H1 (cell line): Measurements from ENCODE around the gene CORO2B. TPM values are rescaled to one million over a fixed set of nuclear protein-coding genes. Genes with fewer than 3 reads are reported as not detected.

Experiments used
- ATF2 ChIP-seq: IDR thresholded peaks from 2 replicates; pipeline ENCODE4 v1.6.1; 2012; ENCODE audit warnings: low read length, inconsistent platforms
- JUN ChIP-seq: IDR thresholded peaks from 2 replicates; pipeline ENCODE4 v1.6.1; 2011; ENCODE audit warnings: low read depth, mild to moderate bottlenecking, improper control_type of control experiment, low read length
- KDM5A ChIP-seq: fragments of 200-600 bp; IDR thresholded peaks from 2 replicates; pipeline ENCODE4 v1.7.1; 2012; ENCODE audit warnings: mild to moderate bottlenecking, low read length, inconsistent platforms, mixed read lengths
- TCF12 ChIP-seq: IDR thresholded peaks from 2 replicates; pipeline ENCODE4 v1.6.1; 2011; ENCODE audit warnings: low read depth, mild to moderate bottlenecking, low read length
- polyA plus RNA-seq, 7 experiments: library from polyadenylated mRNA; depleted of rRNA in 3 of 7; stranded (reverse) in 5 of 7; unstranded in 2 of 7; fragments of >200 nt in 5 of 7; fragments of 200-250 nt in 2 of 7; gene quantifications; 1 replicate in 5 of 7; 2 replicates in 1 of 7; 4 replicates in 1 of 7; pipeline versions ENCODE4 v1.2.1 to v1.2.3, GENCODE V29; 2011 to 2013; ENCODE audit warnings: missing spikeins in 2 of 7, mixed read lengths in 2 of 7
- total RNA-seq: library from RNA; stranded (reverse); fragmentation: NEBNext Ultra II Directional; extraction: Animal tissue kit (Norgen Biotek cat#: 25700); gene quantifications from 2 replicates; pipeline ENCODE4 v1.2.1, GENCODE V29; 2021

Gene CORO2B
- total and polyA plus RNA-seq, 2 of the 8 experiments (the other 6 are each of a cell fraction or from before 2014, with no cell fraction given), result 3.4 to 6.7 TPM

- TF ChIP-seq ATF2 (no peak), TCF12 (no peak), JUN (no peak), KDM5A (no peak)
Measured at GRCh38 chr15:68610825-68611224, 32.0 kb downstream of the CORO2B start (continued).
